ENCODE results near the gene HDAC1.
"Not testable (repeated sequence)": the region's sequence is repeated elsewhere in the genome, so short reads cannot be mapped to it uniquely, and the experiment has no call there.

The HDAC1 gene

DNA sequence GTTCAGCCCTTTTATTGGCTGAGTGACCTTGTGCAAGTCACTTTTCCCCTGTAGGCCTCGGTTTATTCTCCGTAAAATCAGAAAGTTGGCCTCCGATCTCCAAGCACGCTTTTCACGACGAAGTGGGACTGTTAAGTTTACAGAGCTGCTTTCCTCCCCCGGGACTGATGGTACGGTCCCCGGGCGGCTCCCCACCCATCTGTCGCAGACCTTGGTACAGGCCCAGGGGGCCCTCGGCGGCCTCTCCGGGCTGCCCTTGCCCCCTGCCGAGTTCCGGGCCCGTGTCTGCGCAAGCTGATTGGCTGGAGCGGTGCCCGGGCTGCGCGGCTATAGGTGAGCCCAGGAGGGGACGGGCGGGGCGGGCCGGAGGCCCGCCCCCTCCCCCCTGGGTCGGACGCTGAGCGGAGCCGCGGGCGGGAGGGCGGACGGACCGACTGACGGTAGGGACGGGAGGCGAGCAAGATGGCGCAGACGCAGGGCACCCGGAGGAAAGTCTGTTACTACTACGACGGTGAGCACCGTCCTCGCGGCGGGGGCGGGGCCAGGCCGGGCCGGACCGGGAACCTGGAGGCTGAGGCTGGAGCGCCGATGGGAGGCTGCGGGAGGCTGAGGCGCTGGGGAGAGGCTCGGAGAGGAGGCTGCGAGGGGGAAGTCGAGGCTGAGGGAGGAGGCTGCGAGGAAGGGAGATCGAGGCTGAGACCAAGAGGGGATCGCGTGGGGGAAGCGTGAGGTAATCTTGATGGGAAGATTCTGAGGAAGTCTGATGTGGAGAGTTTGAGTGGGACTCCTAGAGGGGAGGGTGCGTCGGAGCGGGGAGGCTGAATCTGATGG is at the start of gene HDAC1:
HDAC1 (plus strand) TSS at position 376 of the 831 bp plus-strand sequence; CDS start at position 463, 87 bp downstream.
- peak; percentile 97 for DNase-seq

DNA sequence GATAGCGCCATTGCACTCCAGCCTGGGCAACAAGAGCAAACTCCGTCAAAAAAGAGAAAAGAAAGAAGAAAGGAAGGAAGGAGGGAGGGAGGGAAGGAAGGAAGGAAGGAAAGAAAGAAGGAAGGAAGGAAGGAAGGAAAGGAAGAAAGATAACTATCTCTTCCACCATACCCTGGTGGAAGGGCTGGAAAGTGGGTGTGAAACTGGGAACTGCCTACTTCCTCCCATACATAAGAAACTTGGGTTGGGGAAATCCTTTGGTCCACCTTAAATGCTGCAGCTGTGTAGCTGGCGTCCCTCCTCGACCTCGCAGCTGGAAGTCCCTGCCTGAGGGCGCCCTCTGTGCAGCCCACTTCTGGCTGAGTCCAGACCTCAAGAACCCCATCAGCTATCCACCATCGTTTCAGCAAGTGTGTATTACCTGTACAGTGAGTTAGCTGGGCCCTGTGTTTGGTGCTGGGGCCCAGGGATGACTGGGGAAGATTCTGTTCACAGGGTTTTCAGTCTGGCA is 49.5 kb upstream of the HDAC1 start:
- DNase-seq = no peak

DNA sequence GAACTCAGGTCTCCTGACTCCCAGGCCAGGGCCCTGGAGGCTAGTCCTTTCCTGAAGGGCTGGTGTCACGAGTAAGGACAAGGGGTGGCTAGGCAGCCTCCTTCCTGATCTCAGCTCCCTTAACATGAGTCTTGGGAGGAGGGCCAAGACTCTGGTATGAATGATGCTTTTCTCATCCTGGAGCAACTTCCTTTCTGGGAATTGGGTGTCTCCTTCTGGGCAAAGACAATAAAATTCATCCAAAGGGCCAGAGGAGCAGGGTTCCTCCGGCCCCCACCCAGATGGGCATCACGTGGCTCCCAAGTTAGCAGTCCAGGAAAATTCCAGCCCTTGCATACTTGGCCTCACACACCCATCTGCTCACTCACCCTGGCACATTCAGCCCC is 45.0 kb upstream of the HDAC1 start, which contains the start of gene FAM167B:
FAM167B (plus strand) TSS at position 335 of the 386 bp plus-strand sequence. CDS start 200 bp downstream, outside the sequence.
- no peak for DNase-seq

DNA sequence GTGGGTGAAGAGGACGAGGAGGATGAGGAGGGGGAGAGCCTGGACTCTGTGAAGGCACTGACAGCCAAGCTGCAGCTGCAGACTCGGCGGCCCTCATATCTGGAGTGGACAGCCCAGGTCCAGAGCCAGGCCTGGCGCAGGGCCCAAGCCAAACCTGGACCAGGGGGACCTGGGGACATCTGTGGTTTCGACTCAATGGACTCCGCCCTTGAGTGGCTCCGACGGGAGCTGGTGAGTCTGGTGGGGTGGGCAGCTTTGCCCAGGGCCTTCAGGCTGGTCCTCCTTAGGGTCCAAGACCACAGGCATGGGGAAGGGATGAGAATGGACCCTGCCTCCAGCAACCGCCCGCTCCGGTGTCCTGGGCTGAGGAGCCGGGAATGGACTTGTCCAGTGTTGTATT is 44.4 kb upstream of the HDAC1 start:
- DNase-seq = no peak

DNA sequence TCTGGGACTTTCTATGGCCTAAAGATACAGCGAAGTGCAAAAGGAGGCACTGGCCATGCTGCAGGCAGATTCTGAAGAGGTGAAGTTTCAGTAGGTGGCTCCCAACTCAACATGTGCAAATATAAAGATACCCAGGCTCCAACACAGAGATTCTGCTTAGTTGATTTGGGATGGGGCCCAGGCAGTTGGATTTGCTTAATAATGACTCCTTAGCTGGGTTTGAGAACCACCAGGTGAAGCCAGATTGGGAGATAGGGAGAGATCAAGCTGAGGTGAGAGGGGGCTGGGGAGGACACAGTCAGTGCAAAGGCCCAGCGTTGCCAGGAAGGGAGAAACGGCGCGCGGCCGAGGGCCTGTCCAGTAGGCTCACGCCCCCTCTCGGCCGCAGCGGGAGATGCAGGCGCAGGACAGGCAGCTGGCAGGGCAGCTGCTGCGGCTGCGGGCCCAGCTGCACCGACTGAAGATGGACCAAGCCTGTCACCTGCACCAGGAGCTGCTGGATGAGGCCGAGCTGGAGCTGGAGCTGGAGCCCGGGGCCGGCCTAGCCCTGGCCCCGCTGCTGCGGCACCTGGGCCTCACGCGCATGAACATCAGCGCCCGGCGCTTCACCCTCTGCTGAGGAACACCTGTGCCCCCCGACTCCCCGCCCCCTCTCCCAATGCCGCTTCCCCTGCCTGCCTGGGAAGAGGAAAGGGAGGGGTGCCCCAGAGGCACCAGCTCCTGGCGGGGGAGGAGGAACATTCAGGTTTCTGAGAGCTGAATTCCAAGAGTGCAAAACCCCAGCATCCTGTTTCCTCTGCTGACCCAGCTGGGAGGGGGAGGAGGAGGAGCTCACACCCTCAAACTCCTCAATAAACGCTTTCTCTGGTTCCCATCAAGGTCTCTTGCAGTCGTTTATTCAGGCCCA is 43.6 kb upstream of the HDAC1 start:
- DNase-seq = peak; percentile 83

DNA sequence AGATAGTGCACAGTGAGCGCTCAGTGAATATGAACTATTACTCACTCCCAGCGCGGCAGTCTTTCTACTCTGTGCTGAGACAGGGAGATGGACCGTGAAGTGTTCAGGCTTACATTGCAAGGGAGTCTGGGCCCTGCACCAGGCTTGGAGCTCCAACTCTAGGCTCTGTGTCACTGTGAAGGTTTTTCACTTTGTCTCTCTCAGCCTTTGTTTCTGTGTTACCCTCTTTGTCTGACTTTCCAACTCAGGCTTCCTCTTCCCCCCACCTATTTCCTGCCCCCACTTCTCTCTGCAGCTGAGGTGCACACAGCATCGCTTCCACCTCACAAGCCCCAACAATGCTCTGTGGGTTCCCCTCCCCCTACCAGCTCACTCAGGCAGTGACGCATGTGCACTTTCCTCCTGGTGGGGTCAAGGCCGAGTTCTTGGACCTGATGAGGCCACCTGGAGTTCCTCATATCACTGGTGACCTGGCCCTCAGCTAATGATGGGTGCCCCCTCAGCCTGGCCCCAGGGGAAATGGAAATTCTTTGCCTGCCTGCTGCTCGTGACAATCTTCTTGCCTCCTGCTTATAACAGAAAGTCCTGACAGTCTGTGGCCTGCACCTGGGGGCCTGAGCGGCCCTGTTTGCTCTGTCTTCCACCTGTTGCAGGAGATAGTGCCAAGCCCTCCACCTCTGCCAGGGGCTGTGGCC is 41.9 kb upstream of the HDAC1 start:
- peak; percentile 89 for DNase-seq

DNA sequence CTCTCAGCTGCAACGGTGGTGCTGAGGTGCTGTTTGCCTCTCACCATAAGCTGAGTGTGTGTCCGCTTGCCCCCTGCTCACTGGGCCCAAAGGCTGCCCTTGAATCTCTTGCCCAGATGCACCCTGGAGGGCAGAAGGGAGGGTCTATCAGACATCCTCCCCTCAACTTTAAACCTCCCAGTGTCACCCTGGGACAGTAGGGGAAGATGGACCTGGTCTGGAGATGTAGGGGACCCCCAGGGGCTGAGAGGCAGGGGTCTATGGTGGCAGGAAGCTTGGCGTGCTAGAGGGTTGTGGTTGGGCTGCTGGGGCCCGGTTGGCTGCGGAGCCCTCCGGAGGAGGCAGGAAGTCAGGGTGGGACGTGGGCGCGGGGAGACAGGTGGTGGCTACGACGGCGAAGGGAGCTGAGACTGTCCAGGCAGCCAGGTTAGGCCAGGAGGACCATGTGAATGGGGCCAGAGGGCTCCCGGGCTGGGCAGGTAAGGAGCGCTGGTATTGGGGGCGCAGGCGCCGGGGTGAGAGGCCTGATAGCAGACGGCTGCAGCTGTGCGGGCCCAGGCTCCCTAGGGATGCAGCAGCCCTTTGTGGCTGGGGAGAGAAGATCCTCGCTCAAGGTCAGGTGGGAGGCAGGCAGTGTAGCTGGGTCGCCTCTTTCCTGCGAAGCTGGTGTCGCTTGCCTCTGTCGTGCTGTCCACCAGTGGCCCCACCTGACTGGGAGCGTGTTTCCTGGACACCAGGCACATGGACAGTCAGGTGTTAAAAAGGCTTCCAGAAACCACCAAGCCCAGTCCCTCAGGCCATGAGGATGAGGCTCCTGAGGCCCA is 40.8 kb upstream of the HDAC1 start, which contains the start of gene LCK:
LCK (plus strand) TSS at position 373 of the 824 bp plus-strand sequence. CDS start 23,065 bp downstream, outside the sequence.
- peak; percentile 82 for DNase-seq

DNA sequence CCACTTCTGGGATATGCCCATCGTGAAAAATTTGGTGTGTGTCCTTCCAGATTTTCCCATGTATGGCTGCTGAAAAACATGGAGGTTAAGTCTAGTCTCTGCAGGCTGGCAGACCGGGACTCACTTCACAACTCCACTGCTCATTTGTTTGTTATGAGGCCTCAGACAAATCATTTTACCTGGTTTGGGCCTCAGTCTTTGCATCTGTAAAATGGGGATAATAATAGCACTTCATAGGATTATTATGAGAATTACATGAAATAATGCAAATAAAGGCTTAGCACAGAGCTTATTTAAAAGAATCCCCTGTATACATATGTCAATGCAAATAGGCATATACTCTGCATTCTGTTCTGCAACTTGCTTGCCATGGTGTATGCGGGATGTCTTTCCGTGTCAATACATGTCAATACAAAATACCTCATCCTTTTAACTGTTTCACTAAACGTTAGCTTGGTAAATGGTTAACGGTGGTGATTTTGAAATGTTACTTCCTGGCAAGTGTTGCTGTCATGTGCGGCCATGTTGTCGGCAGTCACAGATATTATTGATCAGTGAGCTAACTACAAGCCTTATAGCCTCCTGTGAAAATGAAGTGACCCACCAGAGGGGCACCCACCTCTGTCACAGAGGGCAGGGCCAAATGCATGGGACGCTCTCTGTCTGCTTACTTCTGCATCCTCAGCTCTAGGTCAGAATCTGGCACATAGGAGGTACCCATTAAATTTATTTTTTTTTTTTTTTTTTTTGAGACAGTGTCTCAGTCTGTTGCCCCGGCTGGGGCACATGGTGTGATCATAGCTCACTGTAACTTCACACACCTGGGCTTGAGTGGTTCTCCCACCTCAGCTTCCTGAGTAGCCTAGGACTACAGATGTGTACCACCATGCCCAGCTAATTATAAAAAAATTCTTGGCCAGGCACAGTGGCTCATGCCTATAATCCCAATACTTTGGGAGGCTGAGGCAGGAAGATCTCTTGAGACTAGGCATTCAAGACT is 36.5 kb upstream of the HDAC1 start:
- DNase-seq = peak; percentile 37

DNA sequence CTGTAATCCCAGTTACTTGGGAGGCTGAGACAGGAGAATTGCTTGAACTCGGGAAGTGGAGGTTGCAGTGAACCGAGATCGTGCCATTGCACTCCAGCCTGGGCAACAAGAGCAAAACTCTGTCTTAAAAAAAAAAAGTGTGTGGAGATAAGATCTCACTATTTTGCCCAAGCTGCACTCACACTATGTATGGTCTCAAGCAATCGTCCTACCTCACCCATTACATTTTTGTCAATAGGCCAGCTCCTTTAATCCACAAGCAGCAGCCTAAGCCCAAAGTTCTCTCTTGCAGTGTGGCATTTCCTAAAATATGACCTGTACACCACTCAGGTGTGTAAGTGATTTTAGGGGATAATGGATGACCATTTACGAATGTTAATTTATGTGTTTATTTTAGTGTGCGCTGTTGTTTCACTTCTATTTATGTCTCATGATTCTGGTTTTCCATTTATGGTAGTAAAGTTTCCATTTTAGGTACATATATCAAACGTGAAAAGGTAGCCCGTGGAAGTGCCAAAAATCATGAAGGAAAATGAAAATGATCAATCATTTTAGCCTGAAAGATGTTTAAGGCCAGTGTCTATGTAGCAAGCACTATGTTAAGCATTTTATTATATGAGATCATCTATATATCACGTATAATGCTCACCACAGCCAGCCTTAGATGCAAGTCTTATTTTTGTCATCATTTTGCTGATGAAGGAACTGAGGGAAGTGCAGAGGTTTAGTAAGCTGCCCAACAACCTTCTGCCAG is 35.2 kb upstream of the HDAC1 start:
- DNase-seq = no peak

DNA sequence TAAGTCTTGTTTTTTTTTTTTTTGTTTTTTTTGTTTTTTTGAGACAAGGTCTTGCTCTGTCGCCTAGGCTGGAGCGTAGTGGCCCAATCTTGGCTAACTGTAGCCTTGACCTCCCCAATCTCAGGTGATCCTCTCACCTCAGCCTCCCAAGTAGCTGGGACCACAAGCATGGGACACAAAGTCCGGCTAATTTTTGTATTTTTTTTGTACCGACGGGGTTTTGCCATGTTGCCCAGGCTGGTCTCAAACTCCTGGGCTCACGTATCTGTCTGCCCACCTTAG is 34.7 kb upstream of the HDAC1 start:
- DNase-seq = no peak

DNA sequence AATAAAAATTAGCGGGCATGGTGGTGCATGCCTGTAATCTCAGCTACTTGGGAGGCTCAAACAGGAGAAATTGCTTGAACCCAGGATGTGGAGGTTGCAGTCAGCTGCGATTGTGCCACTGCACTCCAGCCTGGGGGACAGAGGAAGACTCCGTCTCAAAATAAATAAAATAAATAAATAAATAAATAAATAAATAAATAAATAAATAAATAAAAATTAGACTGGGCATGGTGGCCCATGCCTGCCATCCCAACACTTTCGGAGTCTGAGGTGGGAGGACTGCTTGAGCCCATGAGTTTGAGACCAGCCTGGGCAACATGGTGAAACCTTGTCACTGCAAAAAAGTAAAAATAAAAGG is 28.7 kb upstream of the HDAC1 start:
- DNase-seq = not testable (repeated sequence)

DNA sequence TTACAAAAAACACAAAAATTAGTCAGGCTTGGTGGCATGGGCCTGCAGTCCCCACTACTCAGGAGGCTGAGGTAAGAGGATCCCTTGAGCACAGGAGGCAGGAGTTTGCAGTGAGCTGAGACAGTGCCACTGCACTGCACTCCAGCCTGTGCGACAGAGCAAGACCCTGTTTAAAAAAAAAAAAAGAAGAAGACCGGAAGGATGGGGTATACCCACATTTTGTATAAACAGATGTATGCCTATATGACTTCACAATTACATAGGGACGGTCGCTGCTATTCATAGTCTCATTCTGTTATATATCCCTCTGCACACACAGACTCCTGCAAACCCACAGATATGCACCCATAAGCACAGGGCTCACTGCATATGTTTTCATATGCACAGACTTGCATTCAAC is 28.1 kb upstream of the HDAC1 start:
- DNase-seq = peak; percentile 45

DNA sequence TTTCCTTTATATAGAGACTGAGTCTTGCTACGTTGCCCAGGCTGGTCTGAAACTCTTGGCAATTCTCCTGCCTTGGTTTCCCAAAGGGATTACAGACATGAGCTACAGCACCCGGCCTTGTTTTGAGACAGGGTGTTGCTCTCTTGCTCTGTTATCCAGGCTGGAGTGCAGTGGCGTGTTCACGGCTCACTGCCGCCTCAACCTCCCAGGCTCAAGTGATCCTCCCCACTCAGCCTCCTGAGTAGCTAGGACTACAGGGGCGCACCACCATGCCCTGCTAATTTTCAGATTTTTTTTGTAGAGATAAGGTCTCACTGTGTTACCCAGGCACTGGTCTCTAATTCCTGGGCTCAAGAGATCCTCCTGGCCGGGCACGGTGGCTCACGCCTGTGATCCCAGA is 26.0 kb upstream of the HDAC1 start:
- DNase-seq = no peak

DNA sequence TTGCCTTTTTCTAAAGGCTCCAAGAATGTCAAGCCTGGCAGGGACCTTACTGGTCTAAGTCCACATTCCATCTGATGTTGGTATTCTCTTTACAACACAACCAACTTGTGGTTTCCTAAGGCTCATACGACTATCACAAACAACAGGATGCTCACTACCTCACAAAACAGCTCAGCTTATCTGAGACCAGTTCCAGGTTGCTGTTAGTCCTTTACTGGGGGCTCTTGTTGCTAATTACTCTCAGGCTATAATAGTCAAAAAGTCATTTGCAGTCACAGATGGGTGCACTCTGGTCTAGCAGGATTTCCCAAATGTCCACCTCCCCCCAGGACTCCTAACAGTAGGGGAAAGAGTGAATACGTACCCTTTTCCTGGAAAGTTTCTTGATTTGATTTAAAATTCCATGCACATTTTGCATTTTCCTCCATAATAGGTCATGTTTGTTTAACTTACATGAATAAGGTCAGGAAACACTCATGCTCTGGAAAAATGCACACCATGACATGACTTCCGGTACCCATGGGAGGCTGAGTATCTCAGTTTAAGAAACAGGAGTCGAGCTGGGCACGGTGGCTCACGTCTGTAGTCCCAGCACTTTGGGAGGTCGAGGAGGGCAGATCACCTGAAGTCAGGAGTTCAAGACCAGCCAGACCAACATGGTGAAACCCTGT is 24.8 kb upstream of the HDAC1 start:
- DNase-seq = peak; percentile 31

DNA sequence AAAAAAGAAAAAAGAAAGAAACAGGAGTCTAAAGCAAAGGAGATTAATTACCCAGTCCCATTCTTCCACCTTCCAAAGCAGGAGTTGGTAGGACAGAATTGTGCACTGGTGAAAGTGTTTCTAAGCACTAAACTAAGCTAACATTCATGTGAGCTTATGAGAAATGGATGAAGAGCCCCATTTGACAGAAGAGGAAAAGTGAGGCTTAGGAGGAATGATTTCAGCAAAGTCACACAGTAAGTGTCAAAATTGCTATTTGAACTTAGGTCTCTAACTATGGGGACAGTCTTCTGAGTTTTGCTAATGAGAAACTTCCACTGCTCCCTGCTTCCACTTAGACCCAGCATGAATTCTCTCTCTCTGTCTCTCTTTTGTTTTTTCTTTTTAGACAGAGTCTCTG is 22.1 kb upstream of the HDAC1 start:
- no peak for DNase-seq

DNA sequence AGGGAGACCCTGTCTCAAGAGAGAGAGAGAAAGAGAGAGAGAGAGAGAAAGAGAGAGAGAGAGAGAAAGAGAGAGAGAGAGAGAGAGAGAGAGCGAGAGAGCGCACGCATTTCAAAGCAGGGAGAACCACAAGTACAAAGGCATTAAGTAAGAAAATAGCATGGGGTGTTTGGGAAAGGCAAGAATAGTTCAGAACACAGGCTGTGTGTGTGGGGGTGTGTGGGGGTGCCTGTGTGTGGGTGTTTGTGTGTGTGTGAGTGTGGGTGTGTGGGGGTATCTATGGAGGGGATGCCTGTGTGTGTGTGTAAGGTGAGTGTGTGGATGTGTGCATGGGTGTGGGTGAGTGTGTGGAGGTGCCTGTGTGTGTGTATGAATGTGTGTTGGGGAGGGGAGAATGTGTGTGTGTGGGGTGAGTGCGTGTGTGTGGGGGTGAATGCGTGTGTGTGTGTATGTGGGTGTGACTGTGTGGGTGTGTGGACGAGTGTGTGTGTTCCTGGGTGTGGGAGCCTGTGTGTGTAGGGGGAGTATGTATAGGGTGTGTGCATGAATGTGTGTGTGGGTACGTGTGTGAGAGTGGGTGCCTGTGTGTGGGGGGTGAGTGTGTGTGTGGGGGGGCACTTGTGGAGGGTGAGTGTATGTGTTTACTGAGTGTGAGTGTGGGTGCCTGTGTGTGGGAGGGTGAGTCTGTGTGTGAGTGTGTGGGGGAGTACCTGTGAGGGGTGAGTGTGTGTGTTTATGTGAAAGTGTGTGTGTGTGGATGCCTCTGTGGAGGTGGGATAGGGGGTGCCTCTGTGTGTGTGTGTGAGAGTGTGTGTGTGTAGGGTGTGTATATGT is 19.1 kb upstream of the HDAC1 start:
- peak; percentile 56 for DNase-seq

DNA sequence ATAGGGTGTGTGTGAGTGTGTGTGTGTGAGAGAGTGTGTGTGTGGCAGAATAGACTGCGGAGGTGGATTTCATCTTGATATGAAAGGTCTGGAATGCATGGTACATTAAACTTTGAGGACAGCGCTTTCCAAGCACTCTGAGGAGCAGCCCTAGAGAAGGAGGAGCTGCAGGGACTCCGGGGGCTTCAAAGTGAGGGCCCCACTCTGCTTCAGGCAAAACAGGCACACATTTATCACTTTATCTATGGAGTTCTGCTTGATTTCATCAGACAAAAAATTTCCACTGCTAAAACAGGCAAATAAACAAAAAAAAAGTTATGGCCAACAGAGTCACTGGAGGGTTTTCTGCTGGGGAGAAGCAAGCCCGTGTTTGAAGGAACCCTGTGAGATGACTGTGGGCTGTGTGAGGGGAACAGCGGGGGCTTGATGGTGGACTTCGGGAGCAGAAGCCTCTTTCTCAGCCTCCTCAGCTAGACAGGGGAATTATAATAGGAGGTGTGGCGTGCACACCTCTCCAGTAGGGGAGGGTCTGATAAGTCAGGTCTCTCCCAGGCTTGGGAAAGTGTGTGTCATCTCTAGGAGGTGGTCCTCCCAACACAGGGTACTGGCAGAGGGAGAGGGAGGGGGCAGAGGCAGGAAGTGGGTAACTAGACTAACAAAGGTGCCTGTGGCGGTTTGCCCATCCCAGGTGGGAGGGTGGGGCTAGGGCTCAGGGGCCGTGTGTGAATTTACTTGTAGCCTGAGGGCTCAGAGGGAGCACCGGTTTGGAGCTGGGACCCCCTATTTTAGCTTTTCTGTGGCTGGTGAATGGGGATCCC is 18.3 kb upstream of the HDAC1 start:
- DNase-seq = peak; percentile 93

Data from CD4-positive, alpha-beta T cell treated with Interleukin-17A for 4 hours (primary cell).